Lower leg skin (tissue), 4 donors: ENCODE data around the gene NF2. TPM values are rescaled to one million over a fixed set of nuclear protein-coding genes. Genes with fewer than 3 reads are reported as not detected.

Experiments
- DNase-seq, 2 donors: peaks; one replicate each; pipeline ENCODE4 v3.0.0-alpha.2; 2019; ENCODE audit warnings: low spot score in 2 of 2
- H3K4me3 ChIP-seq: fragments of 200-600 bp; sonication (generic); 2 replicates; pipeline ENCODE4 v1.5.1; 2017; ENCODE audit warnings: mild to moderate bottlenecking, low read depth; ENCODE audit not compliant: poor library complexity, severe bottlenecking
- POLR2A ChIP-seq, 2 donors: fragments of 450-650 bp; IDR thresholded peaks; one replicate each; pipeline ENCODE4 v1.6.1; 2016 to 2017; ENCODE audit warnings: antibody characterized with exemption in 2 of 2, mild to moderate bottlenecking in 1 of 2, moderate library complexity in 1 of 2
- WGBS, 2 donors: methylation state at CpG; one replicate each; pipeline ENCODE4 v1.1.5; 2018; 5-methylcytosine and 5-hydroxymethylcytosine counted together
- intact Hi-C: fragments of 100-400 bp; cut with DNase I; formaldehyde crosslinking; loops from one replicate; pipeline ENCODE4 v1.15.0; 2023; ENCODE audit warnings: low total_unique reads
- total RNA-seq, 4 donors: library from RNA; depleted of rRNA; stranded (reverse); fragments of >200 nt; gene quantifications; one replicate each; pipeline ENCODE4 v1.1.0, GENCODE V29; 2016
- TF ChIP-seq, protein P1 (sequence below), 3 donors: fragments of 450-650 bp; IDR thresholded peaks; one replicate each; pipeline ENCODE4 v1.5.1; 2016; ENCODE audit warnings: antibody characterized with exemption in 3 of 3, mild to moderate bottlenecking in 3 of 3, moderate library complexity in 2 of 3

The NF2 gene
- total RNA-seq, 4 donors from 2014 or later, result 16.7 to 32.0 (median 25.2) TPM

GRCh38 chr22:29617922-29618629, 14.6 kb downstream of the NF2 start:
- TF ChIP-seq, protein P1, sequence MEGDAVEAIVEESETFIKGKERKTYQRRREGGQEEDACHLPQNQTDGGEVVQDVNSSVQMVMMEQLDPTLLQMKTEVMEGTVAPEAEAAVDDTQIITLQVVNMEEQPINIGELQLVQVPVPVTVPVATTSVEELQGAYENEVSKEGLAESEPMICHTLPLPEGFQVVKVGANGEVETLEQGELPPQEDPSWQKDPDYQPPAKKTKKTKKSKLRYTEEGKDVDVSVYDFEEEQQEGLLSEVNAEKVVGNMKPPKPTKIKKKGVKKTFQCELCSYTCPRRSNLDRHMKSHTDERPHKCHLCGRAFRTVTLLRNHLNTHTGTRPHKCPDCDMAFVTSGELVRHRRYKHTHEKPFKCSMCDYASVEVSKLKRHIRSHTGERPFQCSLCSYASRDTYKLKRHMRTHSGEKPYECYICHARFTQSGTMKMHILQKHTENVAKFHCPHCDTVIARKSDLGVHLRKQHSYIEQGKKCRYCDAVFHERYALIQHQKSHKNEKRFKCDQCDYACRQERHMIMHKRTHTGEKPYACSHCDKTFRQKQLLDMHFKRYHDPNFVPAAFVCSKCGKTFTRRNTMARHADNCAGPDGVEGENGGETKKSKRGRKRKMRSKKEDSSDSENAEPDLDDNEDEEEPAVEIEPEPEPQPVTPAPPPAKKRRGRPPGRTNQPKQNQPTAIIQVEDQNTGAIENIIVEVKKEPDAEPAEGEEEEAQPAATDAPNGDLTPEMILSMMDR (IDR thresholded peaks at IDR 0.05), result no peak
- TF ChIP-seq POLR2A (IDR thresholded peaks at IDR 0.05), result no peak
- DNase-seq, result no peak
- intact Hi-C loops, result no loop called here
- 16 to 24% methylated on average over 2 of the region's 2 CpGs for WGBS, 2 donors
- no peak overlapping the region for H3K4me3 ChIP-seq

DNA sequence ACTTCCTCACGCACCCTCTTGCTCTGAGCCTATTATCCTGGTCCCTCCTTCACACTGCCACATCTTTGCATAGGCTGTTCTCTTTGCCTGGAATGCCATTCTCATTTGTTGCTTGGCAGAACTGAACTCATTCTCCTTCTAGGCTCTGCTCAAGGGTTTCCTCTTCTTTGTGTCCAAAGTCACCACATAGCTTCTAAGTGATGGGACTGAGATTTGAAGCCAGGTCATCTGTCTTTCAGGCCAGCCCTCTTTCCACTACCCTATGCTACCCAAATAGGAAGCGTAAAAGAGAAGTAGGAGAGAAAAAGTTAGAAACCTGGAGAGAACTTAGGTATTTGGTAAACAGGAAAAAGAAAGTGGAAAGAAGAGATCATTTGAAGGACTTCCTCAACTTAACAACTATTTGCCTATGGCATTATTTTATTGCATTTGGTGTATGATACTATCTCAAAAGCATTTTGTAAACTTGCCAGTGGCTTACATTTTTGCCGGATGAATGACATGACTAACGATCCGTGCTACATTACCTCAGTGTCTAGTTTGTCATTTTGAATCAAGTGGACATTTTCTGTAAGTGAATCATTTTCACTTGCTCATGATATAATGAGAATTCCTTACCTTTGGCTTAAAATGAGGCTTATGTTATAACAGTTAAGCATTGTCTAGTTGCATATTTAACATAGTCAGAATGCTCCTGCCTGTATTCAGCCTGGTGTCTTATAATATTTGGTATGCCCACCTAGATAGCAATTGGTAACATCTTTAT, 18.5 kb downstream of the NF2 start:
- 19 to 23% methylated on average over 5 of the region's 5 CpGs for WGBS, 2 donors
- intact Hi-C loops, result no loop called here

GRCh38 chr22:29623059-29623458, 19.6 kb downstream of the NF2 start:
- TF ChIP-seq, protein P1 (IDR thresholded peaks at IDR 0.05), result no peak
- TF ChIP-seq POLR2A (IDR thresholded peaks at IDR 0.05), result no peak
- intact Hi-C loops, result no loop called here
- H3K4me3 ChIP-seq, result no peak overlapping the region
- WGBS, 2 donors, result 58 to 61% methylated on average over 6 of the region's 6 CpGs
- DNase-seq, result no peak

More for the DNA sequence above, 18.5 kb downstream of the NF2 start:
- no peak for DNase-seq
- TF ChIP-seq, protein P1 (IDR thresholded peaks at IDR 0.05), result no peak
- no peak for TF ChIP-seq POLR2A (IDR thresholded peaks at IDR 0.05)
- no peak overlapping the region for H3K4me3 ChIP-seq

GRCh38 chr22:29623553-29624169, 20.2 kb downstream of the NF2 start:
- WGBS, 2 donors, result 73 to 80% methylated on average over 6 of the region's 6 CpGs
- TF ChIP-seq, protein P1 (IDR thresholded peaks at IDR 0.05), result no peak
- no peak for TF ChIP-seq POLR2A (IDR thresholded peaks at IDR 0.05)
- DNase-seq, result no peak
- intact Hi-C loops, result no loop called here
- H3K4me3 ChIP-seq, result no peak overlapping the region

- TF ChIP-seq POLR2A (IDR thresholded peaks at IDR 0.05), result no peak
- TF ChIP-seq, protein P1 (IDR thresholded peaks at IDR 0.05), result peak in 1 of 3 donors; percentile 27
- intact Hi-C loops, result no loop called here
- no peak for DNase-seq
- WGBS, 2 donors, result 62 to 65% methylated on average over 12 of the region's 12 CpGs
- no peak overlapping the region for H3K4me3 ChIP-seq
These were observed 21.8 kb downstream of the NF2 start for GRCh38 chr22:29625090-29625825.
